GM23248 (cell line): ENCODE data around the gene RAB35.

Experiments used
- EZH2 ChIP-seq: fragments of 200-600 bp; sonication (generic); IDR thresholded peaks from 2 replicates; pipeline ENCODE4 v1.6.1; 2018; ENCODE audit warnings: antibody characterized with exemption, mild to moderate bottlenecking; ENCODE audit not compliant: insufficient read depth, poor library complexity, severe bottlenecking
- EZH2phosphoT487 ChIP-seq: fragments of 200-600 bp; sonication (generic); IDR thresholded peaks from 2 replicates; pipeline ENCODE4 v1.6.1; 2018; ENCODE audit warnings: antibody characterized with exemption, moderate library complexity, mild to moderate bottlenecking, low read depth; ENCODE audit not compliant: insufficient read depth

- TF ChIP-seq EZH2 (no peak), EZH2phosphoT487 (no peak)
Measured at GRCh38 chr12:120069278-120069677, 47.3 kb downstream of the RAB35 start.
